Liver (tissue), 9 donors: ENCODE results near the gene C1QTNF7. TPM values are rescaled to one million over a fixed set of nuclear protein-coding genes. Genes with fewer than 3 reads are reported as not detected.
A peak's percentile ranks its signal among the peaks of the same experiment; 100 is the strongest.

Source experiments
- DNase-seq: peaks from one replicate; pipeline ENCODE4 v3.0.0-alpha.2; 2017; ENCODE audit warnings: low spot score
- H3K27ac ChIP-seq, 2 donors: one replicate each; pipeline ENCODE4 v1.7.0; 2013; ENCODE audit warnings: inconsistent platforms in 2 of 2, low read length in 2 of 2, control low read depth in 1 of 2, low read depth in 1 of 2, mild to moderate bottlenecking in 1 of 2
- H3K27me3 ChIP-seq, 4 donors: one replicate each; pipeline versions ENCODE4 v1.6.1 to v1.7.0; 2013; ENCODE audit warnings: low read length in 3 of 4, inconsistent platforms in 1 of 4, mild to moderate bottlenecking in 1 of 4, moderate library complexity in 1 of 4; ENCODE audit not compliant: control insufficient read depth in 4 of 4, insufficient read depth in 4 of 4
- H3K36me3 ChIP-seq, 4 donors: one replicate each; pipeline versions ENCODE4 v1.6.1 to v1.7.0; 2013; ENCODE audit warnings: low read length in 3 of 4, mild to moderate bottlenecking in 3 of 4, low read depth in 1 of 4, moderate library complexity in 1 of 4; ENCODE audit not compliant: control insufficient read depth in 4 of 4, insufficient read depth in 3 of 4
- H3K4me1 ChIP-seq, 4 donors: one replicate each; pipeline versions ENCODE4 v1.6.1 to v1.7.0; 2013; ENCODE audit warnings: low read length in 3 of 4, mild to moderate bottlenecking in 3 of 4, moderate library complexity in 1 of 4; ENCODE audit not compliant: control insufficient read depth in 4 of 4, insufficient read depth in 4 of 4
- H3K4me3 ChIP-seq, 3 donors: one replicate each; pipeline versions ENCODE4 v1.6.1 to v1.7.0; 2013; ENCODE audit warnings: low read length in 3 of 3, control low read depth in 1 of 3, low read depth in 1 of 3, mild to moderate bottlenecking in 1 of 3
- H3K9ac ChIP-seq, 2 donors: one replicate each; pipeline ENCODE4 v1.7.0; 2013; ENCODE audit warnings: low read length in 2 of 2, mild to moderate bottlenecking in 2 of 2, moderate library complexity in 2 of 2, control low read depth in 1 of 2, low read depth in 1 of 2
- H3K9me3 ChIP-seq, 4 donors: one replicate each; pipeline versions ENCODE4 v1.6.1 to v1.7.0; 2013; ENCODE audit warnings: low read length in 3 of 4; ENCODE audit not compliant: control insufficient read depth in 4 of 4
- EGR1 ChIP-seq, 2 donors: IDR thresholded peaks; 2 replicates each; pipeline ENCODE4 v1.6.1; 2016 to 2018; ENCODE audit warnings: antibody characterized with exemption in 2 of 2, low read depth in 2 of 2
- FOXA1 ChIP-seq: IDR thresholded peaks from 2 replicates; pipeline ENCODE4 v1.6.1; 2016; ENCODE audit warnings: antibody characterized with exemption
- FOXA2 ChIP-seq: IDR thresholded peaks from 2 replicates; pipeline ENCODE4 v1.6.1; 2016; ENCODE audit warnings: antibody characterized with exemption
- GABPA ChIP-seq, 2 donors: IDR thresholded peaks in 1 of 2; conservative IDR thresholded peaks in 1 of 2; 2 replicates each; pipeline ENCODE4 v1.6.1; 2016; ENCODE audit warnings: antibody characterized with exemption in 2 of 2, mild to moderate bottlenecking in 1 of 2, moderate library complexity in 1 of 2
- HNF4A ChIP-seq, 2 donors: conservative IDR thresholded peaks; 2 replicates each; pipeline ENCODE4 v1.6.1; 2016; ENCODE audit warnings: antibody characterized with exemption in 2 of 2, mild to moderate bottlenecking in 2 of 2
- HNF4G ChIP-seq: IDR thresholded peaks from 2 replicates; pipeline ENCODE4 v1.6.1; 2016; ENCODE audit warnings: antibody characterized with exemption
- NR2F2 ChIP-seq: IDR thresholded peaks from 2 replicates; pipeline ENCODE4 v1.6.1; 2016; ENCODE audit warnings: antibody characterized with exemption
- RAD21 ChIP-seq, 2 donors: IDR thresholded peaks; 2 replicates each; pipeline ENCODE4 v1.6.1; 2016; ENCODE audit warnings: antibody characterized with exemption in 2 of 2, mild to moderate bottlenecking in 2 of 2
- RXRA ChIP-seq, 2 donors: IDR thresholded peaks; 2 replicates each; pipeline ENCODE4 v1.6.1; 2017 to 2018; ENCODE audit warnings: antibody characterized with exemption in 2 of 2, mild to moderate bottlenecking in 1 of 2
- SP1 ChIP-seq: IDR thresholded peaks from 2 replicates; pipeline ENCODE4 v1.6.1; 2018; ENCODE audit warnings: antibody characterized with exemption, mild to moderate bottlenecking
- TAF1 ChIP-seq: conservative IDR thresholded peaks from 2 replicates; pipeline ENCODE4 v1.6.1; 2016; ENCODE audit warnings: antibody characterized with exemption, mild to moderate bottlenecking
- YY1 ChIP-seq: IDR thresholded peaks from 2 replicates; pipeline ENCODE4 v1.6.1; 2016; ENCODE audit warnings: antibody characterized with exemption, mild to moderate bottlenecking
- WGBS: extraction: QIAGEN DNeasy Blood & Tissue Kit; methylation state at CpG from one replicate; pipeline ENCODE4 v1.1.7; 2013; 5-methylcytosine and 5-hydroxymethylcytosine counted together
- polyA plus RNA-seq, 2 donors: library from polyadenylated mRNA; stranded (reverse) in 1 of 2; unstranded in 1 of 2; fragments of 200-250 nt in 1 of 2; fragments of >200 nt in 1 of 2; fragmentation: Nextera tagmentation in 1 of 2; extraction: Ambion mirVana in 1 of 2; gene quantifications; one replicate each; pipeline versions ENCODE4 v1.2.1 to v1.2.3, GENCODE V29; 2013 to 2015
- total RNA-seq, 2 donors: library from RNA; depleted of rRNA; stranded (reverse); fragments of >200 nt; gene quantifications; one replicate each; pipeline ENCODE4 v1.2.3, GENCODE V29; 2014
- TF ChIP-seq, protein P1 (sequence below): IDR thresholded peaks from 2 replicates; pipeline ENCODE4 v1.6.1; 2016; ENCODE audit warnings: antibody characterized with exemption
- TF ChIP-seq, protein P2 (sequence below): IDR thresholded peaks from 2 replicates; pipeline ENCODE4 v1.6.1; 2016; ENCODE audit warnings: antibody characterized with exemption
- TF ChIP-seq, protein P3 (sequence below): IDR thresholded peaks from 2 replicates; pipeline ENCODE4 v1.6.1; 2016; ENCODE audit warnings: antibody characterized with exemption, mild to moderate bottlenecking
- TF ChIP-seq, protein P4 (sequence below): fragments of 150-350 bp; IDR thresholded peaks from 2 replicates; pipeline ENCODE4 v1.5.1; 2017; ENCODE audit warnings: improper control_type of control experiment, low read depth, low read length; ENCODE audit not compliant: missing input control
- TF ChIP-seq, protein P5 (sequence below): IDR thresholded peaks from 2 replicates; pipeline ENCODE4 v1.6.1; 2016; ENCODE audit warnings: antibody characterized with exemption
- donor health status: healthy.
- donor health status: healthy.
- donor health status: healthy.
- donor health status: healthy.
- donor health status: healthy.

Gene C1QTNF7
- total and polyA plus RNA-seq, 4 donors, result 0.33 to 0.55 (median 0.47) TPM

DNA sequence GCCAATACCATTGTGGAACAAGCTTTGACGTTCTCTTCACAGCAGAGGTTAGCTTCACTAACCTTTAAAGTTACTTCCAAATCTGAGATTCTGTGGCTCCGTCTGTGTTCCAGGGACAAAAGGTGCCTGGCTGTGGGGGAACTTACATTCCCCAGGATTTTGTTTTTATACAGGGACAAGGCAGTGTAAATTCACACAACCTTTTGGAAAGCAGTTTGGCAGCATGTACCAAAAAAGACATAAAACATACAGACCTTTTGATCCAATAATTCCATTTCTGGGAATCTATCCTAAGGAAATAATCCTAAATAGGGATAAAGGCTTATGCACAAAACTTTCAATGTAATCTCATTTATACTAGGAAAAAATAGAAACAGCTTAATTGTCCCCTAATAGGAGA is 8.9 kb upstream of the C1QTNF7 start:
- DNase-seq, result no peak
- H3K36me3 ChIP-seq, result no peaks in the 10 kb centered on the region
- TF ChIP-seq HNF4A (conservative IDR thresholded peaks at IDR 0.05), result no peak
- peak; percentile 39 for TF ChIP-seq NR2F2
- H3K9ac ChIP-seq, result no peak overlapping the region
- no peak overlapping the region for H3K4me3 ChIP-seq
- 82% methylated on average over 2 of the region's 2 CpGs for WGBS
- H3K27me3 ChIP-seq, result no peaks in the 10 kb centered on the region
- no peak overlapping the region for H3K27ac ChIP-seq
- H3K4me1 ChIP-seq, result peaks cover 0 to 2% (median 0%) of the 10 kb centered on the region in 4 donors
- H3K9me3 ChIP-seq, result no peaks in the 10 kb centered on the region

DNA sequence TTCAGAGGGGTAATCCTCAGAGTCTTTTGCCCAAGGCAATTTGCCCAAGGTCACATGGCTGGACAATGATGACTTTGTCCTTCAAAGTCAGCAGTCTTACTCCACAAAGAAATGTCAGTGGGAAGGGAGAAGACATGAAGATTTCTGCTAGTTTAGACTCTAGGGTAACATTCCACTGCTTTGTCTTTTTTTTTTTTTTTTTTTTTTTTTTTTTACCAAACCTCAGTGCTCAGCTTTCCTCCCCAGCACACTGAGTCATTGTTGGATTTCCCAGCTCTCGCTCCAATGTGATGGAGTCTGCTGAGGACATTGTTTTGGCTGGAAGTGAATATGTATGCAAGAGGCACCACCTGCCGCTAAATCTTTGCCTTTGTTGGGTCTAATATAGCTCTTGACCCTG is 7.2 kb upstream of the C1QTNF7 start:
- Histone ChIP-seq H3K36me3 (peaks cover 0 to 2% (median 0%) of the 10 kb centered on the region in 4 donors), H3K4me1 (peaks cover 0 to 2% (median 0%) of the 10 kb centered on the region in 4 donors), H3K9ac (no peak overlapping the region), H3K4me3 (no peak overlapping the region), H3K27ac (no peak overlapping the region), H3K27me3 (no peaks in the 10 kb centered on the region), H3K9me3 (no peaks in the 10 kb centered on the region)
- no peak for DNase-seq
- 93% methylated on average over 2 of the region's 2 CpGs for WGBS
- TF ChIP-seq, protein P1, sequence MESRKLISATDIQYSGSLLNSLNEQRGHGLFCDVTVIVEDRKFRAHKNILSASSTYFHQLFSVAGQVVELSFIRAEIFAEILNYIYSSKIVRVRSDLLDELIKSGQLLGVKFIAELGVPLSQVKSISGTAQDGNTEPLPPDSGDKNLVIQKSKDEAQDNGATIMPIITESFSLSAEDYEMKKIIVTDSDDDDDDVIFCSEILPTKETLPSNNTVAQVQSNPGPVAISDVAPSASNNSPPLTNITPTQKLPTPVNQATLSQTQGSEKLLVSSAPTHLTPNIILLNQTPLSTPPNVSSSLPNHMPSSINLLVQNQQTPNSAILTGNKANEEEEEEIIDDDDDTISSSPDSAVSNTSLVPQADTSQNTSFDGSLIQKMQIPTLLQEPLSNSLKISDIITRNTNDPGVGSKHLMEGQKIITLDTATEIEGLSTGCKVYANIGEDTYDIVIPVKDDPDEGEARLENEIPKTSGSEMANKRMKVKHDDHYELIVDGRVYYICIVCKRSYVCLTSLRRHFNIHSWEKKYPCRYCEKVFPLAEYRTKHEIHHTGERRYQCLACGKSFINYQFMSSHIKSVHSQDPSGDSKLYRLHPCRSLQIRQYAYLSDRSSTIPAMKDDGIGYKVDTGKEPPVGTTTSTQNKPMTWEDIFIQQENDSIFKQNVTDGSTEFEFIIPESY, result no peak
- TF ChIP-seq, protein P2, sequence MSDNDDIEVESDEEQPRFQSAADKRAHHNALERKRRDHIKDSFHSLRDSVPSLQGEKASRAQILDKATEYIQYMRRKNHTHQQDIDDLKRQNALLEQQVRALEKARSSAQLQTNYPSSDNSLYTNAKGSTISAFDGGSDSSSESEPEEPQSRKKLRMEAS, result no peak
- TF ChIP-seq EGR1 (IDR thresholded peaks at IDR 0.05; ENCODE audit: low read depth in 2 of 2), result no peak
- TF ChIP-seq TAF1, result no peak
- TF ChIP-seq FOXA2, result no peak
- TF ChIP-seq, protein P3, sequence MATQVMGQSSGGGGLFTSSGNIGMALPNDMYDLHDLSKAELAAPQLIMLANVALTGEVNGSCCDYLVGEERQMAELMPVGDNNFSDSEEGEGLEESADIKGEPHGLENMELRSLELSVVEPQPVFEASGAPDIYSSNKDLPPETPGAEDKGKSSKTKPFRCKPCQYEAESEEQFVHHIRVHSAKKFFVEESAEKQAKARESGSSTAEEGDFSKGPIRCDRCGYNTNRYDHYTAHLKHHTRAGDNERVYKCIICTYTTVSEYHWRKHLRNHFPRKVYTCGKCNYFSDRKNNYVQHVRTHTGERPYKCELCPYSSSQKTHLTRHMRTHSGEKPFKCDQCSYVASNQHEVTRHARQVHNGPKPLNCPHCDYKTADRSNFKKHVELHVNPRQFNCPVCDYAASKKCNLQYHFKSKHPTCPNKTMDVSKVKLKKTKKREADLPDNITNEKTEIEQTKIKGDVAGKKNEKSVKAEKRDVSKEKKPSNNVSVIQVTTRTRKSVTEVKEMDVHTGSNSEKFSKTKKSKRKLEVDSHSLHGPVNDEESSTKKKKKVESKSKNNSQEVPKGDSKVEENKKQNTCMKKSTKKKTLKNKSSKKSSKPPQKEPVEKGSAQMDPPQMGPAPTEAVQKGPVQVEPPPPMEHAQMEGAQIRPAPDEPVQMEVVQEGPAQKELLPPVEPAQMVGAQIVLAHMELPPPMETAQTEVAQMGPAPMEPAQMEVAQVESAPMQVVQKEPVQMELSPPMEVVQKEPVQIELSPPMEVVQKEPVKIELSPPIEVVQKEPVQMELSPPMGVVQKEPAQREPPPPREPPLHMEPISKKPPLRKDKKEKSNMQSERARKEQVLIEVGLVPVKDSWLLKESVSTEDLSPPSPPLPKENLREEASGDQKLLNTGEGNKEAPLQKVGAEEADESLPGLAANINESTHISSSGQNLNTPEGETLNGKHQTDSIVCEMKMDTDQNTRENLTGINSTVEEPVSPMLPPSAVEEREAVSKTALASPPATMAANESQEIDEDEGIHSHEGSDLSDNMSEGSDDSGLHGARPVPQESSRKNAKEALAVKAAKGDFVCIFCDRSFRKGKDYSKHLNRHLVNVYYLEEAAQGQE, result no peak
- TF ChIP-seq NR2F2, result no peak
- TF ChIP-seq RAD21 (IDR thresholded peaks at IDR 0.05), result no peak
- no peak for TF ChIP-seq RXRA (IDR thresholded peaks at IDR 0.05)
- no peak for TF ChIP-seq SP1
- no peak for TF ChIP-seq YY1
- no peak for TF ChIP-seq GABPA (IDR thresholded peaks at IDR 0.05 in 1 of 2, conservative IDR thresholded peaks at IDR 0.05 in 1 of 2)
- TF ChIP-seq FOXA1, result no peak
- no peak for TF ChIP-seq HNF4G
- TF ChIP-seq, protein P4, sequence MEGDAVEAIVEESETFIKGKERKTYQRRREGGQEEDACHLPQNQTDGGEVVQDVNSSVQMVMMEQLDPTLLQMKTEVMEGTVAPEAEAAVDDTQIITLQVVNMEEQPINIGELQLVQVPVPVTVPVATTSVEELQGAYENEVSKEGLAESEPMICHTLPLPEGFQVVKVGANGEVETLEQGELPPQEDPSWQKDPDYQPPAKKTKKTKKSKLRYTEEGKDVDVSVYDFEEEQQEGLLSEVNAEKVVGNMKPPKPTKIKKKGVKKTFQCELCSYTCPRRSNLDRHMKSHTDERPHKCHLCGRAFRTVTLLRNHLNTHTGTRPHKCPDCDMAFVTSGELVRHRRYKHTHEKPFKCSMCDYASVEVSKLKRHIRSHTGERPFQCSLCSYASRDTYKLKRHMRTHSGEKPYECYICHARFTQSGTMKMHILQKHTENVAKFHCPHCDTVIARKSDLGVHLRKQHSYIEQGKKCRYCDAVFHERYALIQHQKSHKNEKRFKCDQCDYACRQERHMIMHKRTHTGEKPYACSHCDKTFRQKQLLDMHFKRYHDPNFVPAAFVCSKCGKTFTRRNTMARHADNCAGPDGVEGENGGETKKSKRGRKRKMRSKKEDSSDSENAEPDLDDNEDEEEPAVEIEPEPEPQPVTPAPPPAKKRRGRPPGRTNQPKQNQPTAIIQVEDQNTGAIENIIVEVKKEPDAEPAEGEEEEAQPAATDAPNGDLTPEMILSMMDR, result no peak
- TF ChIP-seq, protein P5, sequence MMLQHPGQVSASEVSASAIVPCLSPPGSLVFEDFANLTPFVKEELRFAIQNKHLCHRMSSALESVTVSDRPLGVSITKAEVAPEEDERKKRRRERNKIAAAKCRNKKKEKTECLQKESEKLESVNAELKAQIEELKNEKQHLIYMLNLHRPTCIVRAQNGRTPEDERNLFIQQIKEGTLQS, result no peak
